Neural progenitor cell (in vitro differentiated cells): Measurements from ENCODE around the gene TRIM25. TPM values are rescaled to one million over a fixed set of nuclear protein-coding genes. Genes with fewer than 3 reads are reported as not detected.

ENCODE experiments used
- DNase-seq: peaks from one replicate; pipeline ENCODE4 v3.0.0-alpha.2; 2016; ENCODE audit warnings: low spot score
- H2AFZ ChIP-seq: fragments of 200-600 bp; sonication (generic); replicated peaks from 2 replicates; pipeline ENCODE4 v1.6.1; 2016; ENCODE audit warnings: antibody characterized with exemption
- H3F3A ChIP-seq: fragments of 200-600 bp; sonication (generic); 2 replicates; pipeline ENCODE4 v1.6.1; 2016; ENCODE audit warnings: antibody characterized with exemption, low read depth
- H3K27ac ChIP-seq: fragments of 200-600 bp; sonication (generic); 2 replicates; pipeline ENCODE4 v1.5.1; 2016; ENCODE audit warnings: mild to moderate bottlenecking
- H3K27me3 ChIP-seq: fragments of 200-600 bp; sonication (generic); 2 replicates; pipeline ENCODE4 v1.6.1; 2016; ENCODE audit warnings: mild to moderate bottlenecking, moderate library complexity
- H3K36me3 ChIP-seq: fragments of 200-600 bp; sonication (generic); 2 replicates; pipeline ENCODE4 v1.5.1; 2016
- H3K4me1 ChIP-seq: fragments of 200-600 bp; sonication (generic); 2 replicates; pipeline ENCODE4 v1.6.1; 2016; ENCODE audit warnings: mixed run types
- H3K4me2 ChIP-seq: fragments of 200-600 bp; sonication (generic); 2 replicates; pipeline ENCODE4 v1.6.1; 2016
- H3K4me3 ChIP-seq: fragments of 200-600 bp; sonication (generic); 2 replicates; pipeline ENCODE4 v1.5.1; 2016
- H3K79me2 ChIP-seq: fragments of 200-600 bp; sonication (generic); 2 replicates; pipeline ENCODE4 v1.6.1; 2016; ENCODE audit warnings: low read depth
- H3K9ac ChIP-seq: fragments of 200-600 bp; sonication (generic); 2 replicates; pipeline ENCODE4 v1.6.1; 2016
- H3K9me3 ChIP-seq: fragments of 200-600 bp; sonication (generic); 2 replicates; pipeline ENCODE4 v1.5.1; 2016; ENCODE audit warnings: low read depth
- H4K20me1 ChIP-seq: fragments of 200-600 bp; sonication (generic); 2 replicates; pipeline ENCODE4 v1.6.1; 2016; ENCODE audit warnings: low read depth
- H3K27ac Mint-ChIP-seq: 3 replicates; pipeline ENCODE4 v1.8.0; 2021; ENCODE audit warnings: mixed read lengths
- H3K27me3 Mint-ChIP-seq: 2 replicates; pipeline ENCODE4 v1.8.0; 2022; ENCODE audit warnings: low read depth, mild to moderate bottlenecking, inconsistent platforms, moderate library complexity, mixed read lengths; ENCODE audit not compliant: insufficient read depth
- H3K36me3 Mint-ChIP-seq: 3 replicates; pipeline ENCODE4 v1.8.0; 2021; ENCODE audit warnings: mixed read lengths
- H3K4me1 Mint-ChIP-seq: 3 replicates; pipeline ENCODE4 v1.8.0; 2021; ENCODE audit warnings: mixed read lengths
- H3K4me3 Mint-ChIP-seq: 3 replicates; pipeline ENCODE4 v1.8.0; 2021; ENCODE audit warnings: mild to moderate bottlenecking, moderate library complexity, mixed read lengths
- H3K9me3 Mint-ChIP-seq: 3 replicates; pipeline ENCODE4 v1.8.0; 2020; ENCODE audit warnings: mixed read lengths
- CTCF ChIP-seq: fragments of 200-600 bp; sonication (generic); IDR thresholded peaks from 2 replicates; pipeline ENCODE4 v1.5.1; 2017; ENCODE audit warnings: antibody characterized with exemption, mild to moderate bottlenecking
- EZH2 ChIP-seq: fragments of 200-600 bp; sonication (generic); IDR thresholded peaks from 2 replicates; pipeline ENCODE4 v1.6.1; 2017; ENCODE audit warnings: antibody characterized with exemption, mild to moderate bottlenecking, moderate library complexity
- EZH2phosphoT487 ChIP-seq: fragments of 200-600 bp; sonication (generic); IDR thresholded peaks from 2 replicates; pipeline ENCODE4 v1.6.1; 2017; ENCODE audit warnings: antibody characterized with exemption
- microRNA counts: library from miRNA; unstranded; fragments of <30 nt; microRNA quantifications from one replicate; lab custom pipeline; 2016
- small RNA-seq: library from RNA; depleted of rRNA; stranded (forward); fragments of <200 nt; gene quantifications from one replicate; pipeline ENCODE3, GENCODE V24; 2015
- total RNA-seq: library from RNA; depleted of rRNA; stranded (reverse); fragments of >200 nt; gene quantifications from 2 replicates; pipeline ENCODE4 v1.2.3, GENCODE V29; 2015; ENCODE audit warnings: low replicate concordance

Gene TRIM25
- total RNA-seq, 1 donor from 2014 or later = 7.6 TPM

- H3F3A ChIP-seq = peaks cover 3% of the 10 kb centered on the region
- H3K36me3 ChIP-seq = no peaks in the 10 kb centered on the region
- H3K4me1 ChIP-seq = no peaks in the 10 kb centered on the region
- no peak overlapping the region for H3K4me3 ChIP-seq
- no peak overlapping the region for H3K4me3 Mint-ChIP-seq
- TF ChIP-seq EZH2 (no peak), EZH2phosphoT487 (no peak), CTCF (no peak)
- H3K27ac ChIP-seq = no peak overlapping the region
- no peak for DNase-seq
- no peaks in the 10 kb centered on the region for H3K4me1 Mint-ChIP-seq
- H3K79me2 ChIP-seq = no peaks in the 10 kb centered on the region
- H3K4me2 ChIP-seq = no peak overlapping the region
- H4K20me1 ChIP-seq = no peaks in the 10 kb centered on the region
- H3K27me3 Mint-ChIP-seq = no peaks in the 10 kb centered on the region
- no peaks in the 10 kb centered on the region for H3K27me3 ChIP-seq
- no peaks in the 10 kb centered on the region for H3K9me3 Mint-ChIP-seq
- peaks cover 5% of the 10 kb centered on the region for H3K36me3 Mint-ChIP-seq
- no peak overlapping the region for H3K9ac ChIP-seq
- no peaks in the 10 kb centered on the region for H3K9me3 ChIP-seq
- H2AFZ ChIP-seq = no peak overlapping the region
- H3K27ac Mint-ChIP-seq = no peak overlapping the region
Observed at GRCh38 chr17:56845934-56846333, 67.9 kb downstream of the TRIM25 start.

- Mint-ChIP-seq H3K36me3 (peaks cover 5% of the 10 kb centered on the region), H3K4me1 (no peaks in the 10 kb centered on the region), H3K9me3 (no peaks in the 10 kb centered on the region), H3K27ac (no peak overlapping the region), H3K27me3 (no peaks in the 10 kb centered on the region), H3K4me3 (no peak overlapping the region)
- H3K9ac ChIP-seq = no peak overlapping the region
- no peaks in the 10 kb centered on the region for H3K27me3 ChIP-seq
- no peaks in the 10 kb centered on the region for H3K36me3 ChIP-seq
- no peaks in the 10 kb centered on the region for H3K9me3 ChIP-seq
- no peak for DNase-seq
- H4K20me1 ChIP-seq = peaks cover 1% of the 10 kb centered on the region
- H3K79me2 ChIP-seq = no peaks in the 10 kb centered on the region
- no peak overlapping the region for H3K4me3 ChIP-seq
- no peak overlapping the region for H3K4me2 ChIP-seq
- H3F3A ChIP-seq = peaks cover 3% of the 10 kb centered on the region
- no peaks in the 10 kb centered on the region for H3K4me1 ChIP-seq
- no peak overlapping the region for H2AFZ ChIP-seq
- no peak overlapping the region for H3K27ac ChIP-seq
- TF ChIP-seq EZH2phosphoT487 = no peak
- TF ChIP-seq EZH2 = no peak
- TF ChIP-seq CTCF = no peak
Observed at GRCh38 chr17:56842577-56842976, 71.3 kb downstream of the TRIM25 start.

- H3K4me3 ChIP-seq = no peak overlapping the region
- peaks cover 16% of the 10 kb centered on the region for H3F3A ChIP-seq
- H3K4me3 Mint-ChIP-seq = no peak overlapping the region
- peaks cover 5% of the 10 kb centered on the region for H3K36me3 Mint-ChIP-seq
- no peaks in the 10 kb centered on the region for H3K9me3 ChIP-seq
- H3K79me2 ChIP-seq = no peaks in the 10 kb centered on the region
- H3K4me2 ChIP-seq = no peak overlapping the region
- no peak overlapping the region for H2AFZ ChIP-seq
- peaks cover 4% of the 10 kb centered on the region for H3K27me3 Mint-ChIP-seq
- H3K27ac Mint-ChIP-seq = no peak overlapping the region
- peaks cover 9% of the 10 kb centered on the region for H3K4me1 Mint-ChIP-seq
- H3K9ac ChIP-seq = no peak overlapping the region
- TF ChIP-seq EZH2 = no peak
- TF ChIP-seq EZH2phosphoT487 = no peak
- no peak for TF ChIP-seq CTCF
- H3K27ac ChIP-seq = no peak overlapping the region
- no peak for DNase-seq
- H3K36me3 ChIP-seq = no peaks in the 10 kb centered on the region
- H3K9me3 Mint-ChIP-seq = no peaks in the 10 kb centered on the region
- H4K20me1 ChIP-seq = peaks cover 5% of the 10 kb centered on the region
- peaks cover 4% of the 10 kb centered on the region for H3K4me1 ChIP-seq
- peaks cover 28% of the 10 kb centered on the region for H3K27me3 ChIP-seq
Observed at GRCh38 chr17:56838687-56839086, 75.2 kb downstream of the TRIM25 start.

MicroRNA genes within 50 kb of the gene (microRNA counts, 767-probe panel; counts per million panel counts)
- microRNA hsa-miR-3614-5p (lab: Ali Mortazavi, UCI) = 460 counts per million, percentile 90 among the panel's probes with 10 or more counts

Small RNA genes lying within 50 kb of the gene (small RNA-seq; reads per million reads assigned to genes)
- gene AC015912.2 (not detected), gene RNU6-1158P (not detected)

Other genes with a start within 250 kb of the TRIM25 start
- gene C17orf67, start 80.1 kb downstream of the TRIM25 start, total RNA-seq = 0.59 and 1.4 TPM in 2 replicates
- gene DGKE, start 79.9 kb downstream of the TRIM25 start, total RNA-seq = 4.5 and 7.5 TPM in 2 replicates
- gene COIL, start 47.0 kb upstream of the TRIM25 start, total RNA-seq = 25.4 and 40.0 TPM in 2 replicates
- 28.7 and 39.5 TPM in 2 replicates for gene SCPEP1, start 64.1 kb upstream of the TRIM25 start, total RNA-seq
- 8.8 and 13.4 TPM in 2 replicates for gene AKAP1, start 171.2 kb upstream of the TRIM25 start, total RNA-seq